Measurements from ENCODE around the gene TMCC1.
"Not testable (repeated sequence)": the region's sequence is repeated elsewhere in the genome, so short reads cannot be mapped to it uniquely, and the experiment has no call there.

Gene TMCC1

DNA sequence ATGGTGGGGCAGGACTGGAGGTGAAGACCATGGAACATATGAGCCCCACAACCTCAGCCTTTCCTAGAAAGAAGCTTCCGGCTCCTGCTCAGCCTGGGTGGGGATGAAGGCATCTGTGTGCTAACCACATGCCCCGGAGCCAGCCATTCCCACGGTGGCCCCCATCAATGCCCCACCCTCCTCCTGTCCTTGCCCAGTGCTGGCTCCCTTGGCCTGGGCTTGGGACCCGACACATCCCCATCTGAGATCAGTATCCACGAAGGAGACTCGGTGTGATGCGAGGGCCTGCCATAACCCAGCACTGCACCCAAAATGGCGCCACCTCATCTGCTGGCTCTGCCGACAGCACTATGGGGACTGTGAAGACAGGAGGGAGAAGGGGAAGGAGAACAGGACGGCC, 270.6 kb downstream of the TMCC1 start:
- no peak for DNase-seq (ENCODE audit: low read depth in 2 of 2)

DNA sequence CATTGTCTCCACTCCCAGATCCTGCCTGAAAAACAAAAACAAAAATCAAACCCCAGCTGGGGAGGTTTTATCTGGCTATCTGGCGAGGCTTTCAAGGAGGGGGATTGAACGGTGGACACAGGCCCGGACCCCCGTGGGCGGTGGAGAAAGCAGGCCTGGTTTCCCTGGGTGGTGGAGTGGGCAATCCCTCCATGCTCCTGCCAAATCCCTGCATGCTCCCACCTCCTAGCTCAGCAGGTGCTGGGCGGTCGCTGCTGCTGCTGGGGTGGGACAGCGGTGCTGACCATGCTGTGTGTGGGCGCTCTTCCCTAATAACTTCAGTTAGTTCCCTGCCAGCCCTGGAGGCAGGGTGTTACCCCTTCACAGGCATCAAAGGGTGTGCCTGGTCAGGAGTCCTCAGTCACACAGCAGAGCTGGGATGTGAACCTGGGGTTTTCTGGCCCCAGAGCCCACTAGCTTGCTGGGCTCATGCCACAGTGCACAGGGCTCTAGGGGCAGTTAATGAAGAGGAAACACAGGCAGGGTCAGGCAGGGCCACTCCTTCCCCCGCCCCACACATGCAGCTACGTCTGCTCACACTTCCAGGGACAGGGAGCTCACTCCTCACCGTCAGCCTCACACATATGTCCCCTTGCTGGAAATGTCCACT, 271.2 kb downstream of the TMCC1 start:
- DNase-seq (ENCODE audit: low read depth in 2 of 2): no peak

DNA sequence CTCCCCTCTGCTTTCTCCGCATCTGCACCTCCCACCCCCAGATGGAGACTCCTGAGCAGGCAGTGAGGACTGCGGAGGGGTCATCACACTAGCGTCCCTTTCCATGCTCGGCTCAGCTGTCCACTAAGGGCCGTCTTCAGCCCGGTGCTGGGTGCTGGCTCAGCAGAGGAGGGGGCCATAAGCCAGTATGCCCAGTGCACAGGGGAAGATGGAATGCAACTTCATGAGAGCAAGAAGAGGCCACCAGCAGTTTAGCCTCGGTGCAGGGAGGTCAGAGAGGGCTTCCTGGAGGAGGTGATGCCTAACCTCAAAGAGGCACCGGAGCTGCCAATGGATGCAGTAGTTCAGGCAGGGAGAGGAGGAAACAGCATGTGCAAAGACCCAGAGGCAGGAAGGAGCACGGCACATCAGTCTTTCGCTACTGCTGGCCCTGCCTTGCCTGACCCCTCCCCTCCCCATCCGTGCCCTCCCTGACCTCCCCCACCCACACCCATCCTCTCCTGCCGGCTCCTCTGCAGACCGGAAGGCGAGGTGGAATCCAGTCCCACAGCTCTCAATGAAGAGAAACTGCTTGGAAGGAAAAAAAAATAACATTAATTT, 271.8 kb downstream of the TMCC1 start:
- DNase-seq (ENCODE audit: low read depth in 2 of 2): no peak

DNA sequence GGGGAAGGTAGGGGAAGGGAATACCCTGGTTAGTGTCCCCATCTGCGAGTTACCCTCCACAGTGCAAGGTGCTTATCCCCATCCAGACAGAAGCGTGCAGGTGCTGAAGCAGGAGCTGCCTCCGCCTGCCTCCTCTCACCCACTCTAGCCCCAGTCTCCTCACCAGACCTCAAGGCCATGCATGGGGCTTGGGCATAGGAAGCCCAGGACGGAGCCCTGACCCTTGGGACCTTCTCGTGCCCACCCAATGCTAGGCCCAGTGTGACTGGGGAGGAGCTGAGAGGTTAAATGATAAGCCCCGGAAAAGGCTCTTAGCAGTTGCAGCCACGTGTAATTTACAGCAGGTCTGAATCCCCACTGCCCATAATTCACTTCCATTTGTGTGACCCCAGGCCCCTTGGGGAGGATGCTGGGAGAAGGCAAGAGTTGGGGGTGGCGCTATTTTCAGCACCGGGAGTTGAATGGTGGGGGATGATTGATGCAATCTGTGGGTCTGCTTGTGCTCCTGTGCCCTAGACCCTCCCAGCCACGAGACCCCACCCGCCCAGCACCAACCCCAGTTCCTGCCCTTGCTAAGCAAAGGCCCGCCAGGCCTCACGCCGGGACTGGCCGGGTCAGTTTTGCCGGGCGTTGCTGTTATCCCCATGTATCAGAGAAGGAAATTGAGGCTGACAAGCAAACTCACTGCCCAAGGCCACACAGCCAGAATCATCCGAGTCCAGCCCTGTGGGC, 272.5 kb downstream of the TMCC1 start:
- no peak for DNase-seq (ENCODE audit: low read depth in 2 of 2)

DNA sequence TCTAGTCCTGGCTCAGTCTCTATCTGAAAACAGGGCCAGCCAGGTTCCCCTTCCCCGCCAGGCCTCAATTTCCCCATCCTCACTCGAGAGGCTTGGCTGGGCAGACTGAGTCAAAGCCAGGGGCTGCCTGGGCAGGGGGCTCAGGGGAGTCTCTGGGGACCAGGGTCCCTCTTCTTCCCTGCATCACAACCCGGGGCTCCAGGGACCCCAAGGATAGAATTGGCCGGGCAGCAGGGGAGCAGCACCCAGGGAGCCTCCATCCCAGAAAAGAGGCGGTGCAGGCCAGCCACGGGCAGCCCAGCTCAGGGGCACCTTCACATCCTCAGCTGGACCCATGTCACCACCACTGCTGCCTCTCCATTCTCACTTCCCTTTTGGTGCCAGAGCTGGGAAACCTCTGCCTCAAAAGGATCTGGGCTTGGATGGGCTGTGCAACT, 273.8 kb downstream of the TMCC1 start:
- no peak for DNase-seq (ENCODE audit: low read depth in 2 of 2)

DNA sequence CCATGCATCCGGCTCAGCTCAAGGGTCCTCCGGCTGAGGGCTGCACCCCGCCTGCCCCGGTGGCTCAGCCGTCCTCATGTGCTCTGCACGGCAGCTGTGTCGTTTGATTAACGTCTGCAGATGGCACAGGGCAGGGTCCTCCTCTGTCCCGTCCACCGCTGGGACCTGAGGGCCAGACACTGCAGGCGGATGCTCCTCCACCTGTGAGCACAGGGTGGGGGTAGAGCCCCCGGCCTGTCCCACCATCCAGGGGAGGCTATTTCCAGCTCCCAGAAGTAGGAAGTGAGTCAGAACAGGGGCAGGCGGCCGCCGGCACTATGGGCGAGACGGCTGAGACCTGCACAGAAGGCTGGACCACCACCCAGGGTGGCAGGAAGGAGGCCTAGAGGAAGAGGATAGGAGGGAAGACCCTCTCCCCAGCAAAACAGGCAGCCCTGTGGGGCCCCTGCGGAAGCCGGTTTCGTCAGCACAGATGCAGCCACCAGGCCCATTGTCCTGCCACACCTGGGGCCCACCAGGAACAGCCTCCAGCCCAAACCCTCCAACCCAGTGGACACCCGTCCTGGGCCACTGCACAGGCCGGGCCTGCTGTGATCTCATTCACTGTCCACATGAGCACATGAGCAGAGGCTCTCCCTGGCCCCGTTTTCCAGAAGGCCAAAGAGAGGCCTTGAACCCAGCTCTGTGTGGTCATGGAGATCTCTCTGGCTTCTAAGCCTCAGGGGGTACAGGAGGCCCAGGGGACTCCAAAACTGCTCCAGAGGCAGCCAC, 274.4 kb downstream of the TMCC1 start:
- DNase-seq (ENCODE audit: low read depth in 2 of 2): no peak

DNA sequence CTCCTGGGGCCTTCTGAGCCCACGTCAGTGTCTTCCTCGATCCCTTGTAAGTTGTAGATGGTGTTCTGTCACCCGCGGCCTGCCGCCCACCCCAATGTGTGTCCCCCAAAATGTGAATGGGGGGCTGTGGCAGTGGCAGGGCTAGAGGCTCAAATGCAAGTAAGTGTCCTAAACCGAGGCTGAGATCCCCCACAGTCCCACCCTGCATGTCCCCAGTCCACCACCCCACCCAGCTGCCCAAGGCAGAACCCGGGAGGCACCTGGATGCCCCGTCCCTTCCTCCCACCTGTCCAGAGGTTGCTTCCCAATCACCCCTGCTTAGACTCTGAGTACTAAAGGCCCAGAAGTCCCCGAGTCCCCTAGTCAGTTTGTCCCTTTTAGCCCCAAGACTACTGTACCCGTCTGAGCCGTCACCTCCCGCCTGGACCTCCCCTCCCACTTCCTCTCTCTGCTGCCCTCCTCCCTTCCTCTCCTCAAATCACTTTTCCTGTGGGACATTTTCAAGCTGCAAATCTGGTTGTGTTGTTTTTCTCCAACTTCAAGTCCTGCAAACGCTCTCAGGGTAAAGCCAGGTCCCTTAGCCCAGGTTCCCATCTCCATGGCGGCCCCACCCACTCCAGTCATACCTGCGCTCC, 275.2 kb downstream of the TMCC1 start:
- no peak for DNase-seq (ENCODE audit: low read depth in 2 of 2)

DNA sequence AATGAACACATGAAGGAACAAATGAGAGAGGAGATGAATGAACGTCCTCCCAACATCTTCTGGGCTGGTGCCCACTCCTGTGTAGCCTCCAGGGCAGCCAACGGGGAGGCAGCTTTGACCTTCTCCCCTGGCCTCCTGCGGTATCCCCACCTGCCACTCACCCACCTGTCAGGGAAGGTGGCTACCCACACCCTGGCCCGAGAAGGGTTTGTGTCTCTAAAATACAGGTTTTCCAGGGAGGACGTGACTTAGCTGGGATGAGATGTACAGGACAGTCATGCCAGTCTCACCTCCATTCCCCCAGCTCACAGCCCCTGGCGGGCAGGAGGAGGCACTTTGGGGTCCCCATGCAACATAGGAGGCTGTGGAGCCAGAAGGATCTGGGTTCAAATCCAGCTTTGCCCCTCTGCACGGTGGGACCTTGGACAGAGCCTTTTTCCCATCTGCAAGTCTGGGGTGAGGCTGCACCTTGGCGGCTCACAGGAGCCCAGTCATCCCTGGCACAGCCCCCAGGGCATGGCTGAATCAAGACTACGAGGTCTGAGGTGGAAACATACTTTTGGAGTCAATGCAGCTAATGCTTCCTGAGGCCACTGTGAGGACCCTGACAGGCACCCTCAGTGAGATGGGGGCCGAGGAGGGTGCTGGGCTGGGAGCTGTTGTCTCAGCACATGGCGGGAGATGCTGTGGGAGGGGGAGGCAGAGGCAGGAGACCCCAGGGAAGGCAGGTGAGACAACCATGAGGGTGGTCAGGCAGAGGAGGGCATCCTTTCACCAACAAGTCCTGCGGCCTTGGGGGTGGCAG, 275.9 kb downstream of the TMCC1 start:
- no peak for DNase-seq (ENCODE audit: low read depth in 2 of 2)

DNA sequence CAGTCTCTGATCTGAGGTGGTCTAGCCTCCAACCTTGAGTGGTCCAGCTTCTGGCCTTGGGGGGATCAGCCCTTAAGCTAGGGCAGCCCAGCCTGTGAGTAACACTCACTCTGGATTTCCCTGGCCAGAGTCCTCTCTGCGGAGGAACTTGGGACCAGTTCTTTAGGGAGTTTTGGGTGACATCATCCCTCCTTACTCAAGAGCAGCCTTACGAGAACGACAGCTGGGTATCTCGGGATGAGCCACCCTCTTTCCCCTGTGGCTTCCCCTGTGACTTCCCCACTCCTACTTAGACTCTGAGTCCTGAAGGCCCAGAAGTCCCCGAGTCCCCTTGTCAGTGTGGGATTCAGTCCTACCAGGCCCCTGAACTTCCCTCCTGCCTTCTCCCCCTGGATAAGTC, 276.8 kb downstream of the TMCC1 start:
- no peak for DNase-seq (ENCODE audit: low read depth in 2 of 2)

DNA sequence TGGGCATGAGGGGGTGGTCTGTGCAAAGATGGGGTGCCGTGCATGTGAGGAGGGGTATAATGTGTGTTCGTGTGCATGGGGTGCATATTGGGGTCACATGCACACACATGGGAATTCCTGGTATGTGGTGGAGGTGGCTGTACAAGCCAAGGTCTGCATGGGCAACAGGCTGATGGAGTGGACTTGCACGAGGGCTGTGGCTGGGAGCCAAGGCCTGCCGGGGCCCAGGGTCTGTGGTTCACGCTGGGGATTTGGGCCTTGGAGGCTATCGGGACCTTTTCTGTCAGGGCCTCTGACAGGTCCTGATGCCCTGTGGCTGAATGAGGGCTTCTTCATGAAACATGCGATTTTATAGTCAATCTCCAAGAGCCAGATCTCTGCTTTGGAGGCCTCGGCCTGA, 277.2 kb downstream of the TMCC1 start:
- no peak for DNase-seq (ENCODE audit: low read depth in 2 of 2)

DNA sequence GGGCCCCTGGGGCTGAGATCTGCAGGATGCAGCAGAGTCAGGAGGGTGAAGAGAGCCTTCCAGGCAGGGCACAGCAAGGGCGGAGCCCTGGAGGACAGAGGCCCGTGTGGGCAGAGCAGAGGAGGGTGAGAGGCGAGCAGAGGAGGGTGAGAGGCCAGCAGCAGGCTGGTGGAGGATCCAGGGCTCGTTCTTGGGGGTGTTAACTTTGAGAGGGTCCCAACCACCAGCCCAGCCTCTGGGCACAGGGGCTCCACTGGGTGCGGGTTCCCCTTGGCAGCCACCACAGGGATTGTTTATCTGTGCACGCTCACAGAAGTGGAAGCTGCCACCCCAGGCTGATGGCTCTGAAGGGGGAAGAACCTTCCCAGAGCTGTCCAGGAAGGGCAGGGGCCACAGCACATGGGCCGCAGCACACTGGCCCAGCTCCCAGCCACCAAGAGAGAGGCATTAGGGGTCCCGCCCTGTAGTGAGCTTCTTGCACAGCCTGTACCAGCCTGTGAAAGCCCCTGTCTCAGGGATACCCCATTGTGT, 277.7 kb downstream of the TMCC1 start:
- DNase-seq (ENCODE audit: low read depth in 2 of 2): no peak

DNA sequence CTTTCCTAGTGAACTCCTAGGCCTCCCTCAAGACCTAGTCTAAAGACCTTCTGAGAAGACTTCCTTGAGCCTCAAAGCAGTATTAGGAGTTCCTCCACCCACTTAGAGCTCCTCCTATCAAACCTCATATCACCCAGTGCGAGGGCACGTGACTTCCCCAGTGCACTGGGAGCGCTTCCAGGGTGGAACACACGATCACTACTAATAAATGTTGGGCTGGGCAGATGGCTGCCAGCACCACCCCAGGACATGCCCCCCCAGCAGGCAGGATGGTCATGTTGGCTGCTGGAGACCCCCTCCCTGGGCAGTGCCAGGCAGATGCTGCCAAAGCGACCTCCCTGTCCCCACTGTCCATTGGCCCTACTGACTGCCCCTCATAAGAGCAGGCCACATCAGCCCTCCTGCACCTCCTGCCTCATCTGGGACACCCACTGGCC, 278.6 kb downstream of the TMCC1 start:
- DNase-seq (ENCODE audit: low read depth in 2 of 2): no peak

DNA sequence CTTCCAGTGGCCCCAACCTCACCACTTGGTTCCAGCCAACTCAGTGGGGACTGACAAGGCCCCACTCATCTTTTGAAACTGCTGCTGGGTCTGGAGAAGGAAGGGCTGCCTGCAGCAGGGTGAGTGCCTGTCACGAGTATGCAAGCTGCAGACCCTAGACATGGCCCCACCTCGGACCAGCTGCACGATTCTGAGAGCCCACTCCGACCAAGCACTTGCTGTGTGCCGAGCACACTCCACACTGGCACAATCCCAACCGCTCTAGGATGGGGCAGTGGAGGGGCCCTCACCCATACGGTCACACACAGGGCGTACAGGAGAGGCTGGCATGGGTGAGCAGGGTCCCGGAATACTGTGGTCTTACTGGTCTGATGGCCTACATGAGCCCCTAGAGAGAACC, 279.1 kb downstream of the TMCC1 start:
- no peak for DNase-seq (ENCODE audit: low read depth in 2 of 2)

DNA sequence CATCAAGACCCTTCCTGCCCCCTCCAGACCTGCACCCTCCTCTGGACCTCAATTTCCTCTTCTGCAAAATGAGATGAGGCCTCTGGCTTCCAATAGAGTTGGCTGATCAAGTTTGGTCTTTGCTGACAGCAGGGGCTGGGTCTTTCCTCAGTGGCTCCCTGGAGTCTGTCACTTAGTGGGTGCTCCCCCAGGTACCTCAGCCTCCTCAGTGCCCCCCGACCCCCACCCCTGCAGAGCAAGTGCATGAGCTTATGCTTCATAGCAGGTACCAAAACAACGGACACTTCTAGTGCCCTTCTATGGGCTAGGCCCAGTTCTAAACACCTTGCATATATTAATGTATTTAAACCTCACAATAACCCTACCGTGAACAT, 280.2 kb downstream of the TMCC1 start:
- no peak for DNase-seq (ENCODE audit: low read depth in 2 of 2)

DNA sequence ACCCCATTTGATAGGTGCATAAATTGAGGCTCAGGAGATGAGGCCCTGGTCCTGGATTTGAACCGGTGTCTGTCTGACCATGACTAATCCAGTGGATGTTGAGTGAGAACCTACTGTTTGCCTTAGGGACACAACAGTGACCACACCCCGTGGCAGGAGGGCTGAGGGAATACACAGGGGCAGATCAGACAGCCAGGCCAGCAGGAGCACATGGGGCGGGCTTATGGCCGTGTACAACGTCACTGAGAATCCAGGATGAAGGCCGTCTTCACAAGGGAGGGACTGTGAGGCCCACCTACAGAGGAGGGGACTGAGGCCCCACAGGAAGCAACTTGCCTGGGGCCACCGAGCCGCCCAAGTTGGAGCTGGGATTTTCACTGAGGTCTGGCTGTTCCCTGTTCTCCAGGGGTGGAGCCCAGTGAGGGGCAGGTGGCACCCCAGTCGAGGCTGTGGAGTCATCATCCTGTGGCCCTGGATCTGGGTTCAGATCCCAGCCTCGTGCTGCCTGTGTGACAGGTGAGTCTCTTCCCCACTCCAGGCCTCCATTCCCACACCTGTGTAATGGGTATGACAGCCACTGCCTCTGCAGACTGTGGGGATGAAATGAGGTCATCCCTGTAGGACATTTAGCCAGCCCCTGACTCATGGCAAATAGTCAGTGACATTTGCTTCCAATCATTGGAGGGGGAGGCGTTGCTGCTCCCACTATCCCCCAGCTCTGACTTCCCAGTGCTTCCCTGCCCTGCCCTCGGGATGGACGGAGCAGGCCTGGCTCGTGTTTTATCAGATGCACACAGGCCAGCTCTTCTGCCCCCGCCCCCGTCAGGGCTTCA, 280.8 kb downstream of the TMCC1 start:
- no peak for DNase-seq (ENCODE audit: low read depth in 2 of 2)

DNA sequence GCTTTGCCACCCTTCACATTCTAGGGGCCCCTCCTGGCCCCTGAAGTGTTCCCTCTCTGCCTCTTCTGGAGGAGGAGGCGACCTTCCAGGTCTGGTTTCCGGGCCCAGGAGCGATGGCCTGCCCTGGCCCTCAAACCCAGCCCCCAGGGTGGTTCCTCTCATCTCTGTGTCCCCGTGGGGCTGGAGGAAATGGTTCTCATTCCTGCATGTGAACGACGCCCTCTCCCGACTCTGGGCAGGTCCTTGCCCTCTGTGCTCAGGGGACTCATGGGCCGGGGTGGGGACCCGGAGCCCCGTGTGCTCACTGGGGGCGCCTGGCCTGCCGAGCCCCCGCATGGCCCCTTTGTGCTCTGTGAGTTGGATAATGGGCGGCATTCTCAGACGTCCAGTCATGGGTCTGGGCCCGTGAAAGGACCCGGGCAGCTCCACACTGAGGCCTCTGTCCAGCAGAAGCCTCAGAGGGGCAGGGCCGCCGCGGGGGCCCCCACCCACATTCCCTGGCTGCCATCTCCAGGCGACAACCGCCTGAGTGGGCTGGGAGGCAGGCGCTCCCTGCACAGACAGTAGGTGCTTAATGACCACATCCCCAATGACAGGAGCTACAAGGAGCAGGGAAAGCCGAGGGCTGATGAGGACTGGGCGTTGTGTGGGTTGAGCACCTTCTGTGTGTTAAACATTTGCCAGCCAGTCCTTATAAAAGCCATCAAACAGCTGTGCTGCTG, 281.5 kb downstream of the TMCC1 start:
- DNase-seq (ENCODE audit: low read depth in 2 of 2): no peak

DNA sequence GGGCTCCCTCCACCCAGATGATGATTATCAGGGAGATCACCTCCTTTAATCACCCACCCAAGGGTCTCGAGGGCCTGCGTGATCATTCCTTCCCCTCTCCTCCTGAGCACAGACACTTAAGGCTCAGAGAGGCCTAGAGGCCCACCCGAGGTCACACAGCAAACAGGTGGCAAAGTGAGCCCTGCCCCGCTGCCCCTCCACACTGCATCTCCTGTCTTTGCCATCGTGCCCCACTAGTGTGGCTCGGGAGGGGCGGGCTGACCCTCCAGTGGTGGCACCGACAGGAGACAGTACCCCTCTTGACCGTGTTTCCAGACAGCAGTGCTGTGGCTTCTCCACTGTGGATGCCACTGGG, 282.1 kb downstream of the TMCC1 start:
- no peak for DNase-seq (ENCODE audit: low read depth in 2 of 2)

DNA sequence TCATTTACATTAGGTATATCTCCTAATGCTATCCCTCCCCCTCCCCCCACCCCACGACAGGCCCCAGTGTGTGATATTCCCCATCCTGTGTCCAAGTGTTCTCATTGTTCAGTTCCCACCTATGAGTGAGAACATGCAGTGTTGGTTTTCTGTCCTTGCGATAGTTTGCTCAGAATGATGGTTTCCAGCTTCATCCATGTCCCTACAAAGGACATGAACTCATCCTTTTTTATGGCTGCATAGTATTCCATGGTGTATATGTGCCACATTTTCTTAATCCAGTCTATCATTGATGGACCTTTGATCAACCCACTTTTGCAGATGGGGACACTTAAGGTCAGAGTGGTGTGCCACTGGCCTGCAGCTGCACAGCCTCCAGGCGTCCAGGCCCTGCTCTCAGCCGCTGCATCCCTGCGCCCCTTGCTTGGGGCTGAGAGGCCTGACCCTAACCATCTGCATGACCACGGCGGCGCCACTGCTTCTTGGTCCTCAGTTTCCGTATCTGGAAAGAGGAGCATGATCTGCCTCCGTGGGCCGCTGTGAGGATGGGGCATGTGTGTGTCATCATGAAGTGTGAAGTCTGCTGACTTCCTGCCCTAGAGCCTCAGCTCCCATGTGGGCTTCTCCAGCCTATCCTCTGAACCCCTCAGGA, 282.6 kb downstream of the TMCC1 start:
- DNase-seq (ENCODE audit: low read depth in 2 of 2): not testable (repeated sequence)

DNA sequence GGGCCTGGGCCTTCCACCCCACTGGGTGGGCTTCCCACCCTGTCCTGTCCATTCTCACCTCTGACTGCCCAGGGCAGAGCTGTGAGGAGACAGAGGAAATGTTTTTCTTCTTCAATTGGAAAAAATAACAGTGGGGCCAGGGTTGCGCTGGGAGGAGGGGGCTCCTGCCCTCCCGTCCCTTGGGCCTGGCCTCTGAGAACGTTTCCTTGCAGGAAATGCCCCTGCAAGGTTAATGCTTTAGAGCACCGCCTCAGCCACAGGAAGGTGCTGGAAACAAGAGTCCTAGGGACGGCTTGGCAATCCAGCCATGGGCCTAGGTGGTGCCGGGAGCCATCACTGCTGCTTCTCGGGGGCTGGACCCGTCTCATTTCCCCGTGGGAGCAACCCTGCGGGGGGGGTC, 283.2 kb downstream of the TMCC1 start:
- no peak for DNase-seq (ENCODE audit: low read depth in 2 of 2)
